Measurements from ENCODE around the gene KDM3A.

DNA sequence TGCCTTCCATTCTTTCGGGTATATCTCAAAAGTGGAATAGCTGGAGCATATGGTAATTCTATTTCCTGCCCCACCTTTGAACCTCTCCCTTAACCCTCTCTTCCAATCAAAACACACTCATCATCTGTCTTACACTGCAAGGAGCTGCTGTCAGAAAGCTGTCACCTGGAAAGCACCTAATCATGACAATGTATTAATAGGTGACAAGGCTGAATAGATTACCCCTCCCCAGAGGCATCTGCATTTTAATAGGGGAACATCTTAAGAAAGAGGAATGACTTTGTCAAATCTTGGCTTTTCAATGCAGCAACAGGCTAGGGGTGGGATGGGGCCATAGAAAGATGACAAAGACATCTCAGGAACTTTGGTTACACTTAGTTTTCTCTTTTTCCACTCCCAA lies 80.8 kb downstream of the KDM3A start:
- TF ChIP-seq CTCF (IDR thresholded peaks at IDR 0.05) (no peak), POLR2AphosphoS5 (IDR thresholded peaks at IDR 0.05) (no peak)

Measured in prostate gland (tissue), 2 donors.